ENCODE results near the gene HMCN2.

HMCN2 gene

GRCh38 chr9:130478736-130479575 lies 213.4 kb downstream of the HMCN2 start:
- no peak for DNase-seq

GRCh38 chr9:130479587-130479986 lies 214.0 kb downstream of the HMCN2 start:
- DNase-seq: no peak

- DNase-seq: no peak
Measured at GRCh38 chr9:130480673-130481072, 215.1 kb downstream of the HMCN2 start.

- DNase-seq: no peak
Measured at GRCh38 chr9:130482463-130482862, 216.9 kb downstream of the HMCN2 start.

GRCh38 chr9:130483371-130483971 lies 217.9 kb downstream of the HMCN2 start:
- no peak for DNase-seq

All from stimulated activated CD4-positive, alpha-beta T cell treated with anti-CD3 and anti-CD28 coated beads, Interleukin-15, amount 100 ng/mL, for 24 hours (primary cell).